Sigmoid colon (tissue), 3 donors: ENCODE data around the gene NXN.

Source experiments
- CTCF ChIP-seq, 4 experiments: fragments of 450-650 bp in 3 of 4; fragments of 200-600 bp in 1 of 4; IDR thresholded peaks; one replicate each; pipeline ENCODE4 v1.5.1; 2016 to 2019; ENCODE audit warnings: antibody characterized with exemption in 4 of 4, mild to moderate bottlenecking in 3 of 4, moderate library complexity in 2 of 4
- POLR2A ChIP-seq, 2 donors: fragments of 450-650 bp; IDR thresholded peaks; one replicate each; pipeline ENCODE4 v1.6.1; 2016; ENCODE audit warnings: antibody characterized with exemption in 2 of 2, mild to moderate bottlenecking in 2 of 2, moderate library complexity in 2 of 2

- TF ChIP-seq CTCF (IDR thresholded peaks at IDR 0.05) (no peak), POLR2A (IDR thresholded peaks at IDR 0.05) (no peak)
Measured at GRCh38 chr17:787641-788221, 191.8 kb downstream of the NXN start.
